Measurements from ENCODE around the gene PERM1.

- TF ChIP-seq CTCF (IDR thresholded peaks at IDR 0.05) = no peak
- TF ChIP-seq POLR2A (IDR thresholded peaks at IDR 0.05) = no peak
These were observed 51.9 kb downstream of the PERM1 start for GRCh38 chr1:929712-930632.

All from upper lobe of left lung (tissue), 4 donors.